ENCODE measurements around the gene RNU6-8. TPM values are rescaled to one million over a fixed set of nuclear protein-coding genes. Genes with fewer than 3 reads are reported as not detected.

Gene RNU6-8
- total RNA-seq, 2 experiments from 2014 or later, result not detected

GRCh38 chr14:32217301-32217700 is 14.2 kb upstream of the RNU6-8 start:
- Mint-ChIP-seq H3K27ac (no peak overlapping the region), H3K4me1 (peaks cover 4% of the 10 kb centered on the region), H3K9me3 (no peaks in the 10 kb centered on the region), H3K27me3 (peaks cover 4% of the 10 kb centered on the region), H3K36me3 (no peaks in the 10 kb centered on the region), H3K4me3 (no peak overlapping the region)
- DNase-seq, result peak; percentile 11

DNA sequence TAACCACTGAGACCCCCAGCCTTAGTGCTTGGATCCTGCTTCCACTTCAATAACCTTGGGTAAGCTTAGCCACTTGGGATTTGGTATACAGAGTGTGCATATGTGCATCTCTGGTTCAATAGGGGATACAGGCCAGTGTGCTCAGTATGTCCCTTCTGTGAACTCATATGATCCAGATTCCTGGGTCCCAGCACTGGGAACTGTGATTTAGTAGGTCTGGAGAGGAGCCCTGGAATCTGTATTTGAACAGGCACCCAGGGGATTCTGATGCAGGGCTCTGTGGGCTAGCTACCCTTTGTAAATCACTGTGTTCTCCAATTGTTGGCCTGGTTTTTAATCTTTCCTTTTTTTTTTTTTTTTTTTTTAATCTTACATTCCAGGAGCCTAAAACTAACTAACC is 9.8 kb upstream of the RNU6-8 start:
- Mint-ChIP-seq H3K27me3 (peaks cover under 1% of the 10 kb centered on the region), H3K4me3 (no peak overlapping the region), H3K27ac (no peak overlapping the region), H3K4me1 (peaks cover 7% of the 10 kb centered on the region), H3K9me3 (no peaks in the 10 kb centered on the region), H3K36me3 (no peaks in the 10 kb centered on the region)
- DNase-seq, result no peak

DNA sequence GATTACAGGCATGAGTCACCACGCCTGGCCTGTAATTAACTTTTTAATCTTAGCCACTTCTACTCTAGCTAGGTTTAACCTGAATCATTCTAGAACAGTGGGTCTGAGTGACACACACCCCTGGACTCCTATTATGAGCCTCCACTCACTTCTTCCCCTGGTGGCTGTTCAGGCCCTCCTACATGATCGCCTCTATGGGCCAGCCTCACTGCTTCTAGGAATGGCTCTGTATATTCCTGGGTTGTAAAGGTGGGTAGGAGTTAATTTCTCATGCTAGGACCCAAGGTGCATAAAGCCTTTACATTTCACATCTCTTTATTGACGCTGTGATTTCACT is 8.0 kb upstream of the RNU6-8 start:
- DNase-seq, result no peak
- Mint-ChIP-seq H3K27me3 (no peaks in the 10 kb centered on the region), H3K36me3 (no peaks in the 10 kb centered on the region), H3K4me3 (no peak overlapping the region), H3K9me3 (no peaks in the 10 kb centered on the region), H3K27ac (no peak overlapping the region), H3K4me1 (peaks cover 12% of the 10 kb centered on the region)

- no peaks in the 10 kb centered on the region for H3K9me3 Mint-ChIP-seq
- peaks cover 1% of the 10 kb centered on the region for H3K36me3 Mint-ChIP-seq
- peaks cover 21% of the 10 kb centered on the region for H3K4me1 Mint-ChIP-seq
- DNase-seq, result no peak
- no peak overlapping the region for H3K27ac Mint-ChIP-seq
- no peak overlapping the region for H3K4me3 Mint-ChIP-seq
- H3K27me3 Mint-ChIP-seq, result no peaks in the 10 kb centered on the region
Measured at GRCh38 chr14:32209471-32209870, 6.4 kb upstream of the RNU6-8 start.

DNA sequence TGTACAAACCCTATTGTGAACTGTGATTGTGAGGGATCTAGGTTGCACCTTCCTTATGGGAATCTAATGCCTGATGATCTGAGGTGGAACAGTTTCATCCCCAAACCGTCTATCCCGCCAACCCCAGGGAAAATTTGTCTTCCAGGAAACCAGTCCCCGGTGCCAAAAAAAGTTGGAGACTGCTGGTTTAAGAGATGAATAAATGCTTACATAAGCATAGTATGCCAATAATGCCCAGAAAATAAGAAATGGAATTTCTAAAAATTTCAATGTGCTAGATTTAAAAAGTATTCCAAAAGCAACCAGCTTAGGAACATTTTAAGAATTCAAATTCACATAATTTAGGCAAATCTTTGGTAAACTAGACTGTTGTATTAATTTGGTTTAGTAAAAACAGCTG is 5.4 kb upstream of the RNU6-8 start:
- no peaks in the 10 kb centered on the region for H3K27me3 Mint-ChIP-seq
- H3K27ac Mint-ChIP-seq, result no peak overlapping the region
- H3K4me1 Mint-ChIP-seq, result peaks cover 30% of the 10 kb centered on the region
- DNase-seq, result no peak
- no peak overlapping the region for H3K4me3 Mint-ChIP-seq
- H3K9me3 Mint-ChIP-seq, result no peaks in the 10 kb centered on the region
- peaks cover 1% of the 10 kb centered on the region for H3K36me3 Mint-ChIP-seq

- no peak overlapping the region for H3K4me3 Mint-ChIP-seq
- no peak for DNase-seq
- H3K4me1 Mint-ChIP-seq, result peaks cover 47% of the 10 kb centered on the region
- H3K9me3 Mint-ChIP-seq, result peaks cover 1% of the 10 kb centered on the region
- peak overlapping the region; percentile 2 for H3K27ac Mint-ChIP-seq
- H3K36me3 Mint-ChIP-seq, result peaks cover 4% of the 10 kb centered on the region
- peaks cover 4% of the 10 kb centered on the region for H3K27me3 Mint-ChIP-seq
Measured at GRCh38 chr14:32206552-32206951, 3.5 kb upstream of the RNU6-8 start.

DNA sequence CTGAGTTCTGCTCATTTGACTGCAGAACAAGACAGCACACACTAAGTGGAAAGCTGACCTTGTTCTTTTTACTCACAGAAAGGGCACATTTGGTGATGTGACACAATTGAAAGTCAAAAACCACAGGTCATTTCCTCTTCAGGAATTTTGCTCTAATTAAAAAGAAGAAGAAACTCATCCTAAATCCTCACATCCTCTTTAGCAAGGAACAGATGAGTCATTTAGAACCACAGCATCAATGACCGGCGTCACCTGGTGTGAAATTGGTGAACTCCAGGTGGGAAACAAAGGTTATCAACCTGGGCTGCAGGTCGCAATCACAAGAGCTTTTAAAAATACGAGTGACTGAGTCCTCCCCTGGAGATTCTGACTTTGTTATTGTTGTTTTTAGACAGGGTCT is 2.9 kb upstream of the RNU6-8 start:
- H3K4me3 Mint-ChIP-seq, result no peak overlapping the region
- H3K4me1 Mint-ChIP-seq, result peaks cover 47% of the 10 kb centered on the region
- H3K9me3 Mint-ChIP-seq, result peaks cover 1% of the 10 kb centered on the region
- peaks cover 4% of the 10 kb centered on the region for H3K27me3 Mint-ChIP-seq
- no peak overlapping the region for H3K27ac Mint-ChIP-seq
- H3K36me3 Mint-ChIP-seq, result peaks cover 4% of the 10 kb centered on the region
- DNase-seq, result peak; percentile 18

- Mint-ChIP-seq H3K4me3 (no peak overlapping the region), H3K4me1 (peaks cover 47% of the 10 kb centered on the region), H3K36me3 (peaks cover 4% of the 10 kb centered on the region), H3K27ac (no peak overlapping the region), H3K27me3 (peaks cover 4% of the 10 kb centered on the region), H3K9me3 (peaks cover 1% of the 10 kb centered on the region)
- no peak for DNase-seq
Measured at GRCh38 chr14:32205554-32205953, 2.5 kb upstream of the RNU6-8 start.

- peak; percentile 6 for DNase-seq
- peaks cover 4% of the 10 kb centered on the region for H3K36me3 Mint-ChIP-seq
- peaks cover 48% of the 10 kb centered on the region for H3K4me1 Mint-ChIP-seq
- peaks cover 4% of the 10 kb centered on the region for H3K27me3 Mint-ChIP-seq
- peak overlapping the region; percentile 100 for H3K27ac Mint-ChIP-seq
- peak overlapping the region; percentile 91 for H3K4me3 Mint-ChIP-seq
- H3K9me3 Mint-ChIP-seq, result peaks cover 1% of the 10 kb centered on the region
Measured at GRCh38 chr14:32203928-32204357, 874 bp upstream of the RNU6-8 start.

DNA sequence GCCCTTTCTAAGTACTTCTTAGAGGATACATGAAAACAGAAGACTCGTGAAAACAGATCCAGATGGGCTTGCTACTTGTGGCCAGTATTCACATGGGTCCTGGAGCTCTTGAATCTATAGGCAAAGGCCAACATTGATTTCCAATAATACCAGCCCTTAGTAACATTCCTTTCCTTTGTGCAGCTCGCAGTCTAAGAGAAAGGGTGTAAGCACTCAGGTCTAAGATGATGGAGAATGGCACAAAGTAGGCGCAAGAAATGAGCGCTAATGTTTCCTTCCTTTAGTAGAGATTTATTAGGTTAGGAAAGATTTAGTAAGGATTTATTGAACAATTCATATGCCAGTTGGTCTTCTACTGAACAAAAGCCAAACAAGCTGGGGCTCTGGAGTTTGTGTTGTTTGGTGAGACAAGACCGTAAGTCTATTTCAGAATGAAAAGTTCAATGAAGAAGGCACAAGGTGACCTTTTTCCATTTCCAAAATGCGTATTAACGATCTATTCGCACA is 525 bp downstream of the RNU6-8 start:
- Mint-ChIP-seq H3K9me3 (peaks cover 1% of the 10 kb centered on the region), H3K4me3 (peak overlapping the region; percentile 91), H3K36me3 (peaks cover 4% of the 10 kb centered on the region), H3K4me1 (peaks cover 53% of the 10 kb centered on the region), H3K27ac (peak overlapping the region; percentile 100), H3K27me3 (peaks cover 4% of the 10 kb centered on the region)
- DNase-seq, result no peak

- H3K4me1 Mint-ChIP-seq, result peaks cover 54% of the 10 kb centered on the region
- peaks cover 4% of the 10 kb centered on the region for H3K27me3 Mint-ChIP-seq
- H3K27ac Mint-ChIP-seq, result peak within 1 kb of the TSS; percentile 100
- peak within 1 kb of the TSS; percentile 91 for H3K4me3 Mint-ChIP-seq
- H3K9me3 Mint-ChIP-seq, result peaks cover 1% of the 10 kb centered on the region
- H3K36me3 Mint-ChIP-seq, result peaks cover 4% of the 10 kb centered on the region
- DNase-seq, result peak; percentile 31
Measured at GRCh38 chr14:32201816-32202490, 1.1 kb downstream of the RNU6-8 start, which contains the start of gene RNU6-7. RNU6-7 (plus strand) TSS chr14:32202045.

- H3K4me1 Mint-ChIP-seq, result peaks cover 49% of the 10 kb centered on the region
- H3K4me3 Mint-ChIP-seq, result peak overlapping the region; percentile 91
- H3K36me3 Mint-ChIP-seq, result peaks cover 4% of the 10 kb centered on the region
- H3K27ac Mint-ChIP-seq, result peak overlapping the region; percentile 100
- DNase-seq, result peak; percentile 83
- peaks cover 1% of the 10 kb centered on the region for H3K9me3 Mint-ChIP-seq
- H3K27me3 Mint-ChIP-seq, result peaks cover 4% of the 10 kb centered on the region
Measured at GRCh38 chr14:32201193-32201815, 1.8 kb downstream of the RNU6-8 start.

DNA sequence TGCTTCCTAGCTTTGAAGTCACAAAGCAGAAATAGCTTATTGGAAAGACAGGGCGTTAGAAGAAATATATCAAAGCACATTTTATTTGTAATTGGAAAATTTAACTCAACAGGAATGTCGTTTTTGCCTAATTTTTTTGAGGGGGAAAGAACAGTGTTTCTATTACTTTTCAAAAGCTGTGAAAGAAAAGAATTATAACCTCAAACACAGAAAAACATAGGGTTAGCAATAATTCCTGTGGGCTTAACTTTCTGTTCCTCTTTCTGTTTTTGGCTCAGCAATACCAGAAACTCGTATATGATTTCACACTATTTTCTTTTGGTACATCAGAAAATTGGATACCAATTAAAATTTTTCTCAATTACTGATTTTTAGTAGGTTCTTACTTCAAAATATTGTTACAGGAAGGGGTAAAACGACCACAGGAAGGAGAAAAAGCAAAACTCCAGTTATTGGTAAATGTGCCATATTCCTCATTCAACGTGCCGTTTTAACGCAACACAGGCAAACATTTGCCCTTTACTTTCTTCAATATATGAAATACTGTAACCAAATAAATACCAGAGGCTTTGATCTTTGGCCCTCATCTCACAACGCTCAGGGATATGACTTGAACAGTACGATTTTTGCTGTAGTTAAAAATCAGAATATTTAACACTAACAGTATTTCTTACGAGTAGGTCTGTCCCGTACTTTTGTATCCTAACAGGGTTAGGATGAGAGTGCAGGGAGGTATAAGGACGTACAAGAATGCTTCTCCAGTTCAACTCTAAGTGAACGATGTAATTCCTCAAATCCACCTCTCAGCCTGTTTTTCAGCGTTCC is 2.5 kb downstream of the RNU6-8 start:
- peaks cover 1% of the 10 kb centered on the region for H3K9me3 Mint-ChIP-seq
- DNase-seq, result no peak
- peak overlapping the region; percentile 100 for H3K27ac Mint-ChIP-seq
- peaks cover 4% of the 10 kb centered on the region for H3K27me3 Mint-ChIP-seq
- peaks cover 41% of the 10 kb centered on the region for H3K4me1 Mint-ChIP-seq
- peaks cover 4% of the 10 kb centered on the region for H3K36me3 Mint-ChIP-seq
- peak overlapping the region; percentile 91 for H3K4me3 Mint-ChIP-seq

DNA sequence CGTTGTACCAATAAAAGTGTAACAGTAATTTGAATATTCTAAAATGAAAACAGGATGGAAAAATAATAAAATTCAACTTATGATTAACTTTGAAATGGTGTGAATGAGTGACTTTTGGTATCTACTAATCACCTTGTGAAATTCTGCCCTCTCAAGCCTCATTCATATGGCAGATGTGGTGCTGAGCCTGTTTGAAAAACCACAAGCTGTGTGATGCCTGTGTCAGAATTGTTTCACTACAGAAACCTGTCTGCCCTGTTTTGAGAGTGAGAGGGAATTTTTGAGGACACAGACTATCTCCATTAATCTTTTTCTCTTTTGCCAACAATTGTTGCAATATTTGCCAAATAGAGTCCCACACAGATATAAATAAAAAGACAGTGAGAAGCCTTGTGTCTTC is 5.2 kb downstream of the RNU6-8 start:
- Mint-ChIP-seq H3K4me3 (no peak overlapping the region), H3K27me3 (no peaks in the 10 kb centered on the region), H3K9me3 (no peaks in the 10 kb centered on the region), H3K27ac (no peak overlapping the region), H3K4me1 (peaks cover 28% of the 10 kb centered on the region), H3K36me3 (no peaks in the 10 kb centered on the region)
- peak; percentile 6 for DNase-seq

GRCh38 chr14:32195636-32196035 is 7.4 kb downstream of the RNU6-8 start:
- Mint-ChIP-seq H3K4me3 (no peak overlapping the region), H3K36me3 (no peaks in the 10 kb centered on the region), H3K27me3 (peaks cover under 1% of the 10 kb centered on the region), H3K4me1 (peaks cover 15% of the 10 kb centered on the region), H3K9me3 (no peaks in the 10 kb centered on the region), H3K27ac (no peak overlapping the region)
- no peak for DNase-seq
